ENCODE results near the gene ECEL1.
"Not testable (repeated sequence)": the region's sequence is repeated elsewhere in the genome, so short reads cannot be mapped to it uniquely, and the experiment has no call there.

ECEL1 gene, protein sequence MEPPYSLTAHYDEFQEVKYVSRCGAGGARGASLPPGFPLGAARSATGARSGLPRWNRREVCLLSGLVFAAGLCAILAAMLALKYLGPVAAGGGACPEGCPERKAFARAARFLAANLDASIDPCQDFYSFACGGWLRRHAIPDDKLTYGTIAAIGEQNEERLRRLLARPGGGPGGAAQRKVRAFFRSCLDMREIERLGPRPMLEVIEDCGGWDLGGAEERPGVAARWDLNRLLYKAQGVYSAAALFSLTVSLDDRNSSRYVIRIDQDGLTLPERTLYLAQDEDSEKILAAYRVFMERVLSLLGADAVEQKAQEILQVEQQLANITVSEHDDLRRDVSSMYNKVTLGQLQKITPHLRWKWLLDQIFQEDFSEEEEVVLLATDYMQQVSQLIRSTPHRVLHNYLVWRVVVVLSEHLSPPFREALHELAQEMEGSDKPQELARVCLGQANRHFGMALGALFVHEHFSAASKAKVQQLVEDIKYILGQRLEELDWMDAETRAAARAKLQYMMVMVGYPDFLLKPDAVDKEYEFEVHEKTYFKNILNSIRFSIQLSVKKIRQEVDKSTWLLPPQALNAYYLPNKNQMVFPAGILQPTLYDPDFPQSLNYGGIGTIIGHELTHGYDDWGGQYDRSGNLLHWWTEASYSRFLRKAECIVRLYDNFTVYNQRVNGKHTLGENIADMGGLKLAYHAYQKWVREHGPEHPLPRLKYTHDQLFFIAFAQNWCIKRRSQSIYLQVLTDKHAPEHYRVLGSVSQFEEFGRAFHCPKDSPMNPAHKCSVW

DNA sequence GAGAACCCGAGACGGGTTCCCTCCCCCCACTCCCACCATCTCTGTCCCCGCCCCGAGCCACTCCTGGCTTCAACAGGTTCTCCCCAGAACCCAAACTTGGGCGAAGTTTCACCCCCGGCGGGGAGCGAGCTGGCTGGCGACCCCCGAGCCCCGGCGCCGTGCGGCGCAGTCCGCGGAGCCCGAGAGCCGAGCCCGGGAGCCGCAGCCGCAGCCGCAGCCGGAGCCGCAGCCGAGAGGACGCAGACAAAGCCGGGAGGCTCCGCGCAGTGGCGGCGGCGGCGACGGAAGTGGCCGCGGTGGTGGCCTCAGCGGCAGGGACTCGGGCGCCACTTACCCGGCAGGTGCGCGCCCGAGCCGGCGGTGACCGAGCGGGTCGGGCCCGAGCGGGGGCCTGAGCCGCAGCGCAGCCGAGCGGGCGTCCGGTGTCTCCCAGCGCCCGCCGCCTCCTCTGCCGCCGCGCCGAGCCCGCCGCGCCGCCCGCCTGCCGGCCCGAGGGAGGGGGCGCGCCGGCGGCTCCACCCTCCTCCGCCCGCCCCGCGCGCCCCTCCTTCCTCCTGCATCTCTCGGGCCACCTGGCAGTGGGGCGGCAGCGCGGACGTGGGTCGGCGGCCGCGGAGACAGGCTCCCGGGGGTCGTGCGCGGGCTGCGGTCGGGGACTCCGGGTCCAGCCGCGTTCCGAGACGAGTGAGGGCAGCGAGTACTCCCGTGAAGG is at the start of gene ECEL1:
Gene ECEL1, minus strand, starts transcription at position 450 of the 712 bp plus-strand sequence. CDS start 1,181 bp downstream, outside the sequence.
- peak; percentile 66 for DNase-seq

- DNase-seq: peak; percentile 39
Observed at GRCh38 chr2:232537079-232537478, 49.4 kb upstream of the ECEL1 start.

GRCh38 chr2:232535761-232536530 is 48.3 kb upstream of the ECEL1 start:
- no peak for DNase-seq

GRCh38 chr2:232534940-232535651 is 47.5 kb upstream of the ECEL1 start:
- no peak for DNase-seq

GRCh38 chr2:232533944-232534710 is 46.5 kb upstream of the ECEL1 start:
- DNase-seq: no peak

DNA sequence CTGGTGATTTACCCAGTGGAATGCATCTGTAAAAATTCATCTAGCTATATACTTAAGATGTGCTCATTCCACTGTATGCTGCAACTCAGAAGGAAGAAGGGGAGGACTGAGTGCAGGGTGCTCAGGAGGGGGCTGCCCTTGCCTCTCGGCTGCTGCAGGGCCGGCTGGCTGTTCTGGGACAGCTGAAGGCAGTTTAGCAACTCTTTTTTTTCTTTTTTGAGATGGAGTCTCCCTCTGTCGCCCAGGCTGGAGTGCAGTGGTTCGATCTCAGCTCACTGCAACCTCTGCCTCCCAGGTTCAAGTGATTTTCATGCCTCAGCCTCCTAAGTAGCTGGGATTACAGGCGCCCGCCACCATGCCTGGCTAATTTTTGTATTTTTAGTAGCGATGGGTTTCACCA is 45.2 kb upstream of the ECEL1 start:
- DNase-seq: not testable (repeated sequence)

DNA sequence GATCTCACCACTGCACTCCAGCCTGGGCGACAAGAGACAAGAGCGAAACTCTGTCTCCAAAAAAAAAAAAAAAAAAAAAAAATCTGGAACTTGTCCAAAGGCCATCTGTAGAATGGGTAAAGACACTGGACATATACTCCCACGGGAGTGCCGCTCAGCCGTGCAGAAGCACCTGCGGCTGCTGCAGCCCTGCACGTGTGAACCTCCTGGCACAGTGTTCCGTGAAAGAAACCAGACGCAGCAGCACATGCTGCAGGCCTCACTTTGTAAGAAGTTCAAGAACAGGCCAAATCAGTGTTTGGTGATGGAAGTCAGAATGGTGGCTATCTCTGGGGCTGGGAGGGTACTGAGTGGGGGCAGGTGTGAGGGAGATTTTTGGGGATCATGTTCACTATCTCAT is 44.8 kb upstream of the ECEL1 start:
- DNase-seq: peak; percentile 50

DNA sequence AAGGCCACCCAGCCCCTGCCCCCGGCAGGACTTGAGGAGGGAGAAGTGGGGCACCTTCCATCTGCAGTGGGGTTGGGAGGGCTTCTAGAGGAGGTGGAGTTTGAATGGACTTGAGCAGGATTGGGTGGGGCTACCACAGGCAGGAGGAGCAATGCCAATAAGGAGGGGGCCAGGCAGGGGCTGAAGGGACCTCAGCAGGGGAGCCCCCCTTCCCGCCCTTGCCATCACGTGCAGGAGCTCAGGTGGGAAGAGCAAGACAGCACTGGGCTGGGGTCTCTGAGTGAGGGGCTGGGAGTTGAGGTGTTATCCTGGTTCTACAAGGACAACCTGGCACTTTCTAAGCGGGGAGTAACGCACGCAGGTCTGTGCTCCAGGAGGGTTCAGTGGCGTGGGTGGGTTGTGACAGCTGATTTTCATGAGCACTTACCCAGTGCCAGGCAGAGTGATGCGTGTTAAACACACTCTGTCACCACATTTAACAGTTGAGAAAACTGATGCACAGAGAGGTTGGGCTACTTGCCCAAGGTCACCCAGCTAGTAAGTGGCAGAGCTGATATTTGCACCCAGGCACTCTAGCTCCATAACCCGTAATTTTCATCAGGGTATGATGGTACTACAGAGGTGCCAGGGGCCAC is 43.1 kb upstream of the ECEL1 start:
- no peak for DNase-seq

DNA sequence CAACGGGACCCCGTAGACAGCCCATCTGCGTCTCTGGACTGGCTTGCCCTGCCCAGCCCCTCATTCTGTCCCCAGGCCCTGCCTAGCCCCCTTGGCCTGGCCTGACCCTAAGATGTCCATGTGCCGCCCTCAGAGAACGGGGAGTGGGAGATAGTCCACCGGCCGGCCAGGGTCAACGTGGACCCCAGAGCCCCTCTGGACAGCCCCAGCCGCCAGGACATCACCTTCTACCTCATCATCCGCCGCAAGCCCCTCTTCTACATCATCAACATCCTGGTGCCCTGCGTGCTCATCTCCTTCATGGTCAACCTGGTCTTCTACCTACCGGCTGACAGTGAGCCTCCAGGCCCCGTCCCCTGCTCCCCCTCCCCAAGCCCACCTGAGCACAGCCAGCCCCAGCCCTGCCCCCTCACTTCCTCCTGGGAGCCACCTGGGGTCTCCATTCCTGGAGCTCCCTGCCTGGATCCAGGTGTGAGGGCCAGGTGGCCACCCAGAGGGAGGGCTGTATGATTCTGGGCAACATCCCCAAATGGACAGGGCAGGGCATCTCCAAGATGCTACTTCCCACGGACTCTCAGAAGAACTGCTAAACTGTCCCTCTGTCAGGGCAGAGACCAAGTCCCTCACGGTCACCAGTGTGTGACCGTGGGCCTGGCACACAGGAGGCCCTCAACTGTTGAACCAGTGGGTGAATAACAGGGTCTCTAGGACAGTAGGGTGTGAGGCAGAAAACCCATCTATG is 42.3 kb upstream of the ECEL1 start:
- DNase-seq: no peak

DNA sequence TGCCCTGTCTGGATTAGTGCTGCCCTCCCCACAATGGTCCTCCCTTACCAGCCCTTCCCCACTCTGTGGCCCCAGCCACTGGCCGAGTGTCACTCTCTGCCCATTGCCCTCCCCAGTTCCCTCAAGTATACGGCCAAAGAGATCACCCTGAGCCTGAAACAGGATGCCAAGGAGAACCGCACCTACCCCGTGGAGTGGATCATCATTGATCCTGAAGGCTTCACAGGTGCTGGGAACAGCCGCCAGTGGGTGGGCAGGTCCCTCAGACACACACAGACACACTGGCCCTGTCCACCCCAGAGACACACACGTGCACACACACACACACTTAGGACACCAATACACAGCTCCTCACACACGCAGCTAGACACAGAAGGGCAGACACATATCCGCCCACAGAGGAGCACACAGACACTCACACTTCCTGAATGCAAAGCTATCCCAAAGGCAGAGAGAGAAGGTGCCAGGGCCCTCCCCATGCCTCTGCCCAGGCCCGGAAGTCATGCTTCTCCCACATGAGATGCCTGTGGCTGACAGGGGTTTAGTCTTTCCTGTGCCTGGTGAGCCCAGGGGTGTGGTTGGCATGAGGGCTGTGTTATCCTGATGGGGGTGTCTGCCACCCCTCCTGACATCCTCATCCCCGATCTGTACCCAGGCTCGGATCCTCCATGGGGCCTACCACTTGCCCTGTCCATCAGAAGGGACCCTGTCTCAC is 41.3 kb upstream of the ECEL1 start:
- no peak for DNase-seq

GRCh38 chr2:232527905-232528470 is 40.4 kb upstream of the ECEL1 start:
- DNase-seq: no peak

DNA sequence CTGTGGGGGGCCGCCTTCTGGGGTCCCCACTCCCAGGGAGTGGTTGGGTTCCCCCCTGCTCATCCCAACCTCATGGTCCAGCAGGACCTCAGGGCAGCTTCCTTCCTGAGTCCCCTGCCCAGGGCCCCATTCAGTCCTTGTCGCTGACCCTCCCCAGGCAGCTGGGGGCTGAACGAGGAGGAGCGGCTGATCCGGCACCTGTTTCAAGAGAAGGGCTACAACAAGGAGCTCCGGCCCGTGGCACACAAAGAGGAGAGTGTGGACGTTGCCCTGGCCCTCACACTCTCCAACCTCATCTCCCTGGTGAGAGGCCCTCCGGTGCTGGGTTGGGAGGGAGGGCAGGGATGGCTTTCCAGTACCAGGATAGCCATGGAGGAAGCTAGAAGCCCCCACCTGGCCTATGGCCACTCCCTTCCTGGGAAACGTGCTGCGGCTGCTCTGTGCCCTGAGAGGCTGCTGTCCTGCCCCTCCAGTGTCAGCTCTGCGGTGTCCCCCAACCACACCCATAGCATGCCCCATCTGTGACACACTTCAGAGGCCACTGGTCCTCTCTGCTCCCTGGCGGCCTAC is 38.8 kb upstream of the ECEL1 start:
- DNase-seq: no peak

- peak; percentile 52 for DNase-seq
Observed at GRCh38 chr2:232525791-232526371, 38.2 kb upstream of the ECEL1 start, which contains the start of gene CHRND. Gene CHRND (plus strand): TSS chr2:232526160. CDS start chr2:232526216, 56 bp downstream.

DNA sequence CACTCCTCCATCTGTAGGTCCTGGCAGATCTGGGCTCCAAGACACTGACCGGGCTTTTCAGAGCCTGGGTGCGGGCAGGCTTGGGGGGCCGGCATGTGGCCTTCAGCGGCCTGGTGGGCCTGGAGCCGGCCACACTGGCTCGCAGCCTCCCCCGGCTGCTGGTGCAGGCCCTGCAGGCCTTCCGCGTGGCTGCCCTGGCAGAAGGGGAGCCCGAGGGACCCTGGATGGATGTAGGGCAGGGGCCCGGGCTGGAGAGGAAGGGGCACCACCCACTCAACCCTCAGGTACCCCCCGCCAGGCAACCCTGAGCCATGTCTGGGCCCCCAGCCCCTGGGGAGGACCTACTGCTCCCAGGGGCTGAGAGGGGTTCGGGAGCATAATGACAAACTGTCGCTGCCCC is 37.6 kb upstream of the ECEL1 start:
- DNase-seq: no peak

DNA sequence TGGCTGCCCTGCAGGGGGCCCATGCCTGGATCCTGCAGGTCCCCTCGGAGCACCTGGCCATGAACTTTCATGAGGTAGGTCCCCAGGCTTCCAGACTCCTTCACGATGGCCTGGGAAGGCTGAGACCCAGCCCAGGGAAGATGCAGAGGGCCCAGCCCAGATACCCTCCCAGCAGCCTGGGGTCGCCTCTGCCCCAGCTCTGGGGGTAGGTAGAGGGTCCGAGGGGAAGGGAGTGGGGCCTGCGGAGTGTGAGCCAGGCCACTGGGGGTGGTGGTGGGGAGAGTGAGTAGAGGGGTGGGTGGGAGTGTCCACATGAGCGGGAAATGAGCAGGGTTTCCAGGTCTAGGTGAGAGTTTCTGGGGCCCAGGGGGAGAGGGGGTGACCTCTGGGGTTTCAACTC is 37.1 kb upstream of the ECEL1 start:
- DNase-seq: no peak

DNA sequence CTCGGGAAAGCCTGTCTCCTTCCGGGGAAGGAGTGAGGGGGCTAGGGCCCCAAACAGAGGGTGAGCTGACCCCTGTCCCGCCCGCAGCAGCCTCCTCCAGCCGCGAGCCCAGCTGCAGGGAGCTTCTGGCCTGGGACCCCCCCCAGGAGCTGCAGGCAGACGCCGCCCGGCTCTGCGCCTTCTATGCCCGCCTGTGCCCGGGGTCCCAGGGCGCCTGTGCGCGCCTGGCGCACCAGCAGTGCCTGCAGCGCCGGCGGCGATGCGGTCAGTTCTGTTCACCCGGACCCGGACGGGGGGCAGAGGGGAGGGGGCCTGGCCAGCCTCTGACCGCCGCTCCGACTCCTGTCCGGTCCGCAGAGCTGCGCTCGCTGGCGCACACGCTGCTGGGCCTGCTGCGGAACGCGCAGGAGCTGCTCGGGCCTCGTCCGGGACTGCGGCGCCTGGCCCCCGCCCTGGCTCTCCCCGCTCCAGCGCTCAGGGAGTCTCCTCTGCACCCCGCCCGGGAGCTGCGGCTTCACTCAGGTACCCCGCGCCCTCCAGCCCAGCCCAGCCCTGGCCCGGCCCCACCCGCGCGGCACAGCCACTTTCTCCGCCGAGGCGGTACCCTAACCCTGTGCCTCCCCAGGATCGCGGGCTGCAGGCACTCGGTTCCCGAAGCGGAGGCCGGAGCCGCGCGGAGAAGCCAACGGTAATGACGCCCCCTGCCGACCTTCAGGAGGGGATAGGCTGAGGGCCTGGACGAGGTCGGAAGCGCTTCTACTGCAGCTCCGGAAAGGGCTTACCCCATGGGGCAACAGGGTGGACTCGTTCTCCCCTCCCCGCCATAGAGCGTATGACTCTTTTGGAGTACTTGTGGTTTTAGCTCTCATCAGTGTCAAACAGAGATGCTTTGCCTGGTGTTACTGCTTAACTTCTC is 36.3 kb upstream of the ECEL1 start:
- peak; percentile 57 for DNase-seq

- DNase-seq: no peak
Observed at GRCh38 chr2:232523402-232523681, 35.7 kb upstream of the ECEL1 start.
